UCSD-AML1 (cell line): ENCODE data around the gene KCNMA1.

ENCODE experiments used
- DNase-seq: peaks from one replicate; lab custom pipeline; 2025; ENCODE audit not compliant: unreplicated experiment; lab: John Stamatoyannopoulos, UW

Gene KCNMA1

GRCh38 chr10:77512219-77512578 lies 125.4 kb downstream of the KCNMA1 start:
- no peak for DNase-seq

DNA sequence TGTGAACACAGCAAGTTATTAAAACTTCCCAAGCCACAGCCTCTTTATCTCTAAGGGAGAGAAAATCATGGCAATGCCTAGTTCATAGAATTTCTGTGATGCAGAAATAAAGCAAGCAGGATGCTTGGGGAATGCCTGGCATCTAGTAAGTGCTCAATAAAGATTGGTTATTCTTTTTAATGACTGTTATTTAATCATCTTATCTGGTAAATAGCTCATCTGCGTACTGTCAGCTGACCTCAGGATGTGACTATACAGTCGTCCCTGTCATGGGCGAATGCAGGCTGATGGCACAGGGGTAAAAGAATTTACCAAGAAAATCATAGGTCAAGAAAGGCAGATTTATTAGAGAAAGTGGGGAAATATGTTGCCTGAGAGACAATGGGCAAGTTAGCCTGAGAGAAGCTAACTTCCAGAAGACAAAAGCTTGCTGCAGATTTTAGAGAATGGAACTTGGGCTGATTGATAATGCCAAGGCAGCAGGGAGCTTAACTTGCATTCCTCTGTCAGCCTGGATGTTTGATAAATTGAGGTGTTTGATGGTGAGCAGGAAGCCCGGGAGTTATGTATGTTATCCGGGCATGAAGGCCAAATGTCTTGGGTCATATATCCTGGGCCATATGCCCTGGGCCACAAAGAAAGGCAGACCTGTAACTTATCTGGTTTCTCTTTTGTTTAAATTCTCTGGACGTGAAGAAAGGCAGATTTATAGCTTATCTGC lies 126.0 kb downstream of the KCNMA1 start:
- DNase-seq, result no peak

DNA sequence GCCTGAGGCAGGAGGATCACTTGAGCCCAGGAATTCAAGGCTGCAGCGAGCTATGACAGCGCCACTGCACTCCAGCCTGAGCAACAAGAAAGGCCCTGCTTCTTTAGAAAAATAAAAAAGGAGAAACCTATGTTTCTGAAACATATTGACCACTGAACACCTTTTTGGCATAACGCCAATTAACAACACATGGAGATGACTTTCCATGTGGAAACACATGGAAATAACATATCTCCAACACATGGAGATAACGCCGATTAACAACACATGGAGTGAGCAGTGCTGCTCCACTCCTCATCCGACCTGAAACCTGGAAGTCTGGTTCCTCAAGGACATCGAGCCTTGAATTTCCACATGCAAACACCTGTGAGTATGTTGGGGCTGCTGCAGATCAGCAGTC lies 126.9 kb downstream of the KCNMA1 start:
- no peak for DNase-seq

DNA sequence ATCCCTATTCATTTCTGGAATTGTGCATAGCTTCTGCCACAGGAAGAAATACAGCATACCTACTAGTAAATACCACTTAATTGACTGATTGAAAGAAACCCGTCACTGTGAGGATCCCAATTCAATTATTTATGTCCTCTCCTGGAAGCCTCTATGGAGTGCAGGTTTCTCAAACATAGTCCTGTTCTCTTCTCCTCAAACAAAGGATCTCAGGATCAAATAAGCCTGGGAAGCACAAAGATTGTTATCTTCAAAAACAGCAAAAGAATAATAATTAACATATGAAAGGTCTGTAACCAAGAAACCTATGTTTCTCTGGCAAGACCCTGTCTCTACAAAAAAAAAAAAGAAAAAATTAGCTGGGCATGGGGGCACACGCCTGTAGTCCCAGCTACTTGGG lies 127.3 kb downstream of the KCNMA1 start:
- no peak for DNase-seq

- no peak for DNase-seq
These were observed 128.2 kb downstream of the KCNMA1 start for GRCh38 chr10:77509391-77509790.

- no peak for DNase-seq
These were observed 130.2 kb downstream of the KCNMA1 start for GRCh38 chr10:77507291-77507880.

DNA sequence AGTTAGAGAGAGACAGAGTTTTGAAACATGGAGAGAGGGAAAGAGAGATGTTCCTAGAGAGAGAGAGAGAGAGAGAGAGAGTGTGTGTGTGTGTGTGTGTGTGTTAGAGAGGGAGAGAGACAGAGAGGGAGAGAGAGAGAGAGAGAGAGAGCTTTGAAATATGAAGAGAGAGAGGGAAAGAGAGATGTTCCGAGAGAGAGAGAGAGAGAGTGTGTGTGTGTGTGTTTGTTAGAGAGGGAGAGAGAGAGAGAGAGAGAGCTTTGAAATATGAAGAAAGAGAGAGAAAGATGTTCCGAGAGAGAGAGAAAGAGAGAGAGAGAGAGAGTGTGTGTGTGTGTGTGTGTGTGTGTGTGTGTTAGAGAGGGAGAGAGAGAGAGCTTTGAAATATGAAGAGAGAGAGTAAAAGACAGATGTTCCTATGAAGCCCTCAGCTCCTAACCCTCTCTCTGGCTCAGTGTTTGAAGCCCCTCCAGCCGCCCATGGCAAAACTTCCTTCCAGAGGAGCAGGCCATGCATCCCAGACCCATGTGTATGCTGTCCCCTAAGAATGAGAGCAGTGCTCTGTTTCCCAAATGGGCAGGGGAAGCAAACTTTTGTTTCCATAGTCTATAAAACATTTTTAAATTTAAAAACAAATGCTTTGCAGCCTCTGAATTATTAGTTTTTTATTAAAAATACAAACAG lies 130.9 kb downstream of the KCNMA1 start:
- DNase-seq, result no peak

- no peak for DNase-seq
These were observed 131.9 kb downstream of the KCNMA1 start for GRCh38 chr10:77505431-77506334.

GRCh38 chr10:77504873-77505257 lies 132.7 kb downstream of the KCNMA1 start:
- no peak for DNase-seq

DNA sequence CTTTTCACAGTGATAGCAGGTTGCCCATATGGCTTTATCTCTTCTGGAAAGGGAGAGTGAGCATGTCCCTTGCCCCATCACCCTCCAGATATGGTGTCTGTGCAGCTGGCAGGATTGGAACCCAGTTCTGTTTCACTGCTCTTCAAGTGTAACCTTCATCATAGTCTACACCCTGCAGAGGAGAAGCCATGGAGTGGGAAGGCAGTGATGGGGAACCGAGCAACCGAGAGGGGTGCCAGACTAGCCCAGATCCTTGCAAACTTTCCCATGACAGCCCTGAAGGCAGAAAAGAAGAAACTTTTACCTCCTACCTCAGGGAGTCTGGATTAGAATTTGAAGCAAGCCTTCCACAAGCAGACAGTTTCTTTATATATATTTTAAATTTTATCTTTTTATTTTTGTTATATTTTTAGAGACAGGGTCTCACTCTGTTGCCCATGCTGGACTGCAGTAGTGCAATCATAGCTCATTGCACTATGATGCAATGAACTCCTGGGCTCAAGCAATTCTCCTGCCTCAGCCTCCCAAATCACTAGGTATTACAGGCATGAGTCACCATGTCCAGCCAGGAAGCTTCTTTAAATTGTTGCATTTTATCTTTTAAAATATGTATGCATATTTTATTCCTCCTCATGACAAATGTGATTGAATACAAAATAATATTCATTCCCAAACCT lies 133.3 kb downstream of the KCNMA1 start:
- no peak for DNase-seq

DNA sequence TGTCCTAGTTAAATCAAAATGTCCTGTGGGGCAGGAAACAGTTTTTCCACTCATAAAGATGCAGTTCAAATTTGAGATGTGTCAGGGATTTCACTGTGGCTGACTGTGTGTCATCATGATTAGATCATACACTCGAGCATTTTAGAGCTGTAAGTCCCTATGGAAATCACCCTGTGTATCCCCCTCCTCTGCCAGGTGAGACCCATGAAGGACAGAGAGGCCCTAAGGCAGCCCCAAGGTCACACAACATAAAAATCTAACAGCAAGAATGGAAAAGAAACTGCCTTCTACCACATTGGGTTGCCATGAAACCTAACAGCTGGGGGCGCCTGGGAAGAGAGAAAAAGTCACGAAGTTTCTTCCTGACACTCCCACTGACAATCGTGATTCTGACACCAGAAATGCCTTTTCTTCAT lies 135.8 kb downstream of the KCNMA1 start:
- DNase-seq, result no peak

- DNase-seq, result no peak
These were observed 136.3 kb downstream of the KCNMA1 start for GRCh38 chr10:77501152-77501845.

- no peak for DNase-seq
These were observed 136.9 kb downstream of the KCNMA1 start for GRCh38 chr10:77500754-77501151.

GRCh38 chr10:77498829-77499228 lies 138.8 kb downstream of the KCNMA1 start:
- DNase-seq, result no peak

- DNase-seq, result no peak
These were observed 139.4 kb downstream of the KCNMA1 start for GRCh38 chr10:77498210-77498609.

DNA sequence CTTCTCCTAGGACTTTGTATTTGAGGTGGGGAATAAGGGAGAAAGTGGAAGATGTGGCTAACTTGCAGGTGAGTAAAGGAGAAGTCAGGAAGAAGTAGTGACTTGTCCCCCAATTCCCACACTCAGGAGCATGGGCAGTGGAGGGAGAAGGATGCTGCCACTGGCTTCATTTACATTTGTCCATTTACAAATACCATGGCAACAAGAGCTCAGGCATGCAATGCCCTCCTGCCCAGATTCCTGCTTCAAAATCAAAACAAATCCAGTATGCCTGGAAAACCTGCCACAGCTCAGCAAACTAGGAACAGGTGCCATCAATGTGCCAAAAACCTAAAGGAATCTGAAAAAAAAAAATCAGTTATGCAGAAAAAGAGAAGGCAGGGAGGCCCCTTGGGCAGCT lies 139.9 kb downstream of the KCNMA1 start:
- DNase-seq, result no peak

DNA sequence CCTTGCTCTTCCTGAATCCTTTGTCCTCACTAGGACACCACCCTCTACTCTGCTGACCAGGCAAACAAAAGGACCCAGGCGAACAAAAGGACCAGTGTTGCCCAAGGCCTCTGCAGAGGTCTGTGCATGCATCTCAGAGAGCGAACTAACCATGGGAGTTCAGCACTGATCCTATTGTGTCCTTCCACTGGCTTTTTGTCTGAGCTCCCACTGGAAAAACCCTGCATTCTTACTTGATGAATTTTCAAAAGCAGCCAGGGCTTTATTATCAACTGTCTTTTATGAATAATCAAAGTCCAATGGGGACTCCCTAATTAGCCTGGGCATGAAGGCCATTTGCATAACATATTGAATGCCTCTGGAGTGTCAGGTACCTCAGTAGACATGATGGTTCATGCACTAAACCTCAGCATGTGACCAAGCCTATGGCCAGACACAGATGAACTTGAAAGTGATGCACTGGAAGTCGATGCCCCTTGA lies 140.6 kb downstream of the KCNMA1 start:
- no peak for DNase-seq

DNA sequence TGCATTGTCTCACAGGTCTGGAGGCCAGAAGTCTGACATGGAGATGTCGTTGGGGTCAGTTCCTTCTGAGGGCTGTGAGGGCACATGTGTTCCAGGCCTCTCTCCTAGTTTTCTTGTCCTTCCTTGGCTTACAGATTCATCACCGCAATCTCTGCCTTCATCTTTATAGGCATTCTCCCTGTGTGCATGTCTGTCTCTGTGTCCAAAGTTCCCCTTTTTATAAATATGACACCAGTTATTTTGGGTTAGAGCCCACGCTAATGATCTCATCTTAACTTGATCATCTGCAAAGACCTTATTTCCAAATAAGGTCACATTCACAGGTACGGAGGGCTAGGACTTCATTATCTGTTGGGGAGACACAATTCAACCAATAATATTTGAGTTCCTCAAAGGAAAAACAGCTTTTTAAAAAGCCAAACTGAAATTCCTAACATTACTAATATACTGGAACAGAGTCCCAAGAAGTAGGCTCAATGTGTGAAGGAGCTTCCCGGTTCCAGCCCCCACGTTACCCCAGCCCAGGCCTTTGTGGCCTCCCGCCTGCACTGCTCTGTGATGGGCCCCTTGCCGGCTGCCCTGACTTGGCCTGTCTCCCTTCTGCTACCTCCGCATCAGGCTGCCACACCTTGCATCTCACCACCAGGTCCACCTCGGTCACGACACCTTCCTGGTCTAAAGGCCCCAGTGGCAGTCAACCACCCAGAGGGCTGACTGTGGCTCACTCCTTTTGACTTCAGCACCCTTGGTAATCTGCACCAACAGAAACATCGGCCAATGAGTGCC lies 142.7 kb downstream of the KCNMA1 start:
- DNase-seq, result no peak

- no peak for DNase-seq
These were observed 143.3 kb downstream of the KCNMA1 start for GRCh38 chr10:77494327-77494726.
